22Rv1 (cell line): Measurements from ENCODE around the gene DUSP9.

Experiments
- CTCF ChIP-seq: fragments of 450-650 bp; IDR thresholded peaks from 2 replicates; pipeline ENCODE4 v1.5.1; 2017; ENCODE audit warnings: mild to moderate bottlenecking
- ZFX ChIP-seq: fragments of 450-650 bp; IDR thresholded peaks from 2 replicates; pipeline ENCODE4 v1.6.1; 2017; ENCODE audit warnings: antibody characterized with exemption, borderline replicate concordance

- TF ChIP-seq CTCF (no peak), ZFX (no peak)
These were observed 25.8 kb downstream of the DUSP9 start for GRCh38 chrX:153672531-153673427.
